WTC11 (cell line): ENCODE results near the gene SPIRE1.

ENCODE experiments used
- CBFB ChIP-seq: sonication (generic); formaldehyde crosslinking; IDR thresholded peaks from 2 replicates; pipeline ENCODE4 v1.8.1; 2022; ENCODE audit warnings: mild to moderate bottlenecking, low read depth, missing genetic modification reagents
- FOXP1 ChIP-seq: sonication (generic); formaldehyde crosslinking; IDR thresholded peaks from 2 replicates; pipeline ENCODE4 v1.8.0; 2022; ENCODE audit warnings: missing genetic modification reagents, mild to moderate bottlenecking, moderate library complexity, borderline replicate concordance

GRCh38 chr18:12656938-12657683 lies 796 bp downstream of the SPIRE1 start:
- TF ChIP-seq CBFB (CRISPR knock-in tag): no peak
- no peak for TF ChIP-seq FOXP1
